Measurements from ENCODE around the gene PCSK2. TPM values are rescaled to one million over a fixed set of nuclear protein-coding genes. Genes with fewer than 3 reads are reported as not detected.

Gene PCSK2, protein sequence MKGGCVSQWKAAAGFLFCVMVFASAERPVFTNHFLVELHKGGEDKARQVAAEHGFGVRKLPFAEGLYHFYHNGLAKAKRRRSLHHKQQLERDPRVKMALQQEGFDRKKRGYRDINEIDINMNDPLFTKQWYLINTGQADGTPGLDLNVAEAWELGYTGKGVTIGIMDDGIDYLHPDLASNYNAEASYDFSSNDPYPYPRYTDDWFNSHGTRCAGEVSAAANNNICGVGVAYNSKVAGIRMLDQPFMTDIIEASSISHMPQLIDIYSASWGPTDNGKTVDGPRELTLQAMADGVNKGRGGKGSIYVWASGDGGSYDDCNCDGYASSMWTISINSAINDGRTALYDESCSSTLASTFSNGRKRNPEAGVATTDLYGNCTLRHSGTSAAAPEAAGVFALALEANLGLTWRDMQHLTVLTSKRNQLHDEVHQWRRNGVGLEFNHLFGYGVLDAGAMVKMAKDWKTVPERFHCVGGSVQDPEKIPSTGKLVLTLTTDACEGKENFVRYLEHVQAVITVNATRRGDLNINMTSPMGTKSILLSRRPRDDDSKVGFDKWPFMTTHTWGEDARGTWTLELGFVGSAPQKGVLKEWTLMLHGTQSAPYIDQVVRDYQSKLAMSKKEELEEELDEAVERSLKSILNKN
- polyA plus RNA-seq (27.9 and 29.8 TPM in 2 replicates), polyA minus RNA-seq (44.6 and 50.2 TPM in 2 replicates)

DNA sequence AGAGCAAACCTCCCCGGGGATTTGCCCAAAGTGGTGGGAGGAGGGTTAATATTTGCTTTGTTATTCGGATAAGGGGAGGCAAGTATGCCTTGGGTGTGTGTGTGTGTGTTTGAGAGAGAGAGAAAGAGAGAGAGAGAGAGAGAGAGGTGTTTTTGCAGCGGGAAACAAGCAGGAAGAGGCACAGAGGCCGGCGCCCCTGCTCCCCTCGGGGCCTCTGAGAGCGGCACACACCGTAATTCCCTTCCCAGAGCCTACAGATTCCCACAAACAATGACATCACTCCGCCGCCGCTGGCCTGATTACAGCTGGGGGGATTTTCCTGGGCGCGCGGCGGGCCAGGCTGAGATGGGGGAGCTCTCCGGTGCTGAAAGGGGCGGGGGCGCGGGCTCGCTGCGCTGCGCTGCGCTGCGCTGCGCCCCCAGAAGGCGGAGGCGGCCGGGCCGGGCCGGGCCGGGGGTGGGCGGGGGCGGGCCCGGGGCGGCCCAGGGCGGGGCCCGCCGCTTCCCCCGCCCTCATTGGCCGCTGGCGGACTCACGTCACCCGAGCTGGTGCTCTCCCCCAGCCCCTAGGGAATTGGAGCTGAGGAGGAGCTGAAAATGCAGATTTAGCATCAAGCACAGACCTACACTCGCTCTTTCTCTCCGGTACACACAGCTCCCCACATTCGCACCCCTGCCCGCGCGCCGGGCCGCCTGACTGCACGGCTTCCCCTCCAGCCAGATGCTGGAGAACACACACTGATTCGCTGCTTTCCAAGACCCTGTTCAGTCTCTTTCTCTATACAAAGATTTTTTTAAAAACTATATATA, at the start of gene PCSK2:
Gene PCSK2 (plus strand): TSS at position 631 of the 809 bp plus-strand sequence. CDS start 266 bp downstream, outside the sequence.
- Histone ChIP-seq H3K9me3 (ENCODE audit: low read length) (no peaks in the 10 kb centered on the region), H4K20me1 (ENCODE audit: insufficient read depth) (no peaks in the 10 kb centered on the region), H2AFZ (ENCODE audit: low read depth, low read length) (peak within 1 kb of the TSS; percentile 73), H3K36me3 (ENCODE audit: insufficient read depth, low read length) (no peaks in the 10 kb centered on the region), H3K4me3 (ENCODE audit: low read length) (peak within 1 kb of the TSS; percentile 78), H3K9me2 (ENCODE audit: insufficient read depth, low read length) (no peaks in the 10 kb centered on the region), H3K9ac (ENCODE audit: low read length) (peak within 1 kb of the TSS; percentile 94), H3K4me2 (ENCODE audit: low read length) (peak within 1 kb of the TSS; percentile 71), H3K79me2 (replicated peaks; ENCODE audit: insufficient read depth, low read length) (peaks cover 31% of the 10 kb centered on the region), H3K27me3 (ENCODE audit: insufficient read depth, low read depth, low read length) (peaks cover 22% of the 10 kb centered on the region), H3F3A (ENCODE audit: insufficient read depth, low read length, poor library complexity, severe bottlenecking) (no peaks in the 10 kb centered on the region), H3K27ac (ENCODE audit: low read length) (peak within 1 kb of the TSS; percentile 91)
- TF ChIP-seq, protein P1, sequence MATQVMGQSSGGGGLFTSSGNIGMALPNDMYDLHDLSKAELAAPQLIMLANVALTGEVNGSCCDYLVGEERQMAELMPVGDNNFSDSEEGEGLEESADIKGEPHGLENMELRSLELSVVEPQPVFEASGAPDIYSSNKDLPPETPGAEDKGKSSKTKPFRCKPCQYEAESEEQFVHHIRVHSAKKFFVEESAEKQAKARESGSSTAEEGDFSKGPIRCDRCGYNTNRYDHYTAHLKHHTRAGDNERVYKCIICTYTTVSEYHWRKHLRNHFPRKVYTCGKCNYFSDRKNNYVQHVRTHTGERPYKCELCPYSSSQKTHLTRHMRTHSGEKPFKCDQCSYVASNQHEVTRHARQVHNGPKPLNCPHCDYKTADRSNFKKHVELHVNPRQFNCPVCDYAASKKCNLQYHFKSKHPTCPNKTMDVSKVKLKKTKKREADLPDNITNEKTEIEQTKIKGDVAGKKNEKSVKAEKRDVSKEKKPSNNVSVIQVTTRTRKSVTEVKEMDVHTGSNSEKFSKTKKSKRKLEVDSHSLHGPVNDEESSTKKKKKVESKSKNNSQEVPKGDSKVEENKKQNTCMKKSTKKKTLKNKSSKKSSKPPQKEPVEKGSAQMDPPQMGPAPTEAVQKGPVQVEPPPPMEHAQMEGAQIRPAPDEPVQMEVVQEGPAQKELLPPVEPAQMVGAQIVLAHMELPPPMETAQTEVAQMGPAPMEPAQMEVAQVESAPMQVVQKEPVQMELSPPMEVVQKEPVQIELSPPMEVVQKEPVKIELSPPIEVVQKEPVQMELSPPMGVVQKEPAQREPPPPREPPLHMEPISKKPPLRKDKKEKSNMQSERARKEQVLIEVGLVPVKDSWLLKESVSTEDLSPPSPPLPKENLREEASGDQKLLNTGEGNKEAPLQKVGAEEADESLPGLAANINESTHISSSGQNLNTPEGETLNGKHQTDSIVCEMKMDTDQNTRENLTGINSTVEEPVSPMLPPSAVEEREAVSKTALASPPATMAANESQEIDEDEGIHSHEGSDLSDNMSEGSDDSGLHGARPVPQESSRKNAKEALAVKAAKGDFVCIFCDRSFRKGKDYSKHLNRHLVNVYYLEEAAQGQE (IDR thresholded peaks at IDR 0.05; ENCODE audit: borderline replicate concordance): peak; percentile 97
- TF ChIP-seq POLR2AphosphoS5 (IDR thresholded peaks at IDR 0.05) (peak; percentile 84), RAD21 (conservative IDR thresholded peaks at IDR 0.05) (peak; percentile 43), EP300 (conservative IDR thresholded peaks at IDR 0.05; ENCODE audit: poor library complexity, severe bottlenecking) (peak; percentile 70), SMC3 (conservative IDR thresholded peaks at IDR 0.05; ENCODE audit: poor library complexity) (peak; percentile 32), MXI1 (conservative IDR thresholded peaks at IDR 0.05; ENCODE audit: poor library complexity, severe bottlenecking) (no peak), TAF1 (IDR thresholded peaks at IDR 0.05; ENCODE audit: low read depth) (peak; percentile 82), EZH2 (IDR thresholded peaks at IDR 0.05; ENCODE audit: borderline replicate concordance, insufficient read depth, low read length, poor library complexity, severe bottlenecking) (no peak)
- TF ChIP-seq, protein P2, sequence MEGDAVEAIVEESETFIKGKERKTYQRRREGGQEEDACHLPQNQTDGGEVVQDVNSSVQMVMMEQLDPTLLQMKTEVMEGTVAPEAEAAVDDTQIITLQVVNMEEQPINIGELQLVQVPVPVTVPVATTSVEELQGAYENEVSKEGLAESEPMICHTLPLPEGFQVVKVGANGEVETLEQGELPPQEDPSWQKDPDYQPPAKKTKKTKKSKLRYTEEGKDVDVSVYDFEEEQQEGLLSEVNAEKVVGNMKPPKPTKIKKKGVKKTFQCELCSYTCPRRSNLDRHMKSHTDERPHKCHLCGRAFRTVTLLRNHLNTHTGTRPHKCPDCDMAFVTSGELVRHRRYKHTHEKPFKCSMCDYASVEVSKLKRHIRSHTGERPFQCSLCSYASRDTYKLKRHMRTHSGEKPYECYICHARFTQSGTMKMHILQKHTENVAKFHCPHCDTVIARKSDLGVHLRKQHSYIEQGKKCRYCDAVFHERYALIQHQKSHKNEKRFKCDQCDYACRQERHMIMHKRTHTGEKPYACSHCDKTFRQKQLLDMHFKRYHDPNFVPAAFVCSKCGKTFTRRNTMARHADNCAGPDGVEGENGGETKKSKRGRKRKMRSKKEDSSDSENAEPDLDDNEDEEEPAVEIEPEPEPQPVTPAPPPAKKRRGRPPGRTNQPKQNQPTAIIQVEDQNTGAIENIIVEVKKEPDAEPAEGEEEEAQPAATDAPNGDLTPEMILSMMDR (IDR thresholded peaks at IDR 0.05; ENCODE audit: poor library complexity, severe bottlenecking): peak; percentile 38

DNA sequence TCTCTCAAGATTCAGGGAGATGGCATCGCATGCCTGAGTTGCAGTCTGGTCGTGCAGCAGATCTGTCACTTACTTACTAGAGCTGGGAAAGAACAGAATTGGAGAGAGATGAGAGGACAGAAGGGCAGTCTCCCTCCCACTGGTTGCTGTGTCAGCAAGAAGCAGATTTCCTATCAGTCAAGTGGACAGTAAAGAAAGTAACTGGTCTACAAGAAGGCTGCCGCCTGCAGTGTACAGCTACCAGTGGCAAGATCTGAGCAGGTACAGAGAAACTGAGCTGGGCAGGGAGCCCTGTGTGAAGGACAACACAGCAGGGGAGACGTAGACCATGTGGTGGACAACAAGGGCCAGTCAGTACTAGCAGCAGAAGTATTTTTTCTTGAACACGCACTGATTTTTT, 49.5 kb upstream of the PCSK2 start:
- Histone ChIP-seq H2AFZ (ENCODE audit: low read depth, low read length) (no peak overlapping the region), H3K9me2 (ENCODE audit: insufficient read depth, low read length) (no peaks in the 10 kb centered on the region), H3K27ac (ENCODE audit: low read length) (no peak overlapping the region), H3K4me2 (ENCODE audit: low read length) (no peak overlapping the region), H3K9ac (ENCODE audit: low read length) (no peak overlapping the region), H3K79me2 (replicated peaks; ENCODE audit: insufficient read depth, low read length) (no peaks in the 10 kb centered on the region), H4K20me1 (ENCODE audit: insufficient read depth) (no peaks in the 10 kb centered on the region), H3K36me3 (ENCODE audit: insufficient read depth, low read length) (no peaks in the 10 kb centered on the region), H3K9me3 (ENCODE audit: low read length) (no peaks in the 10 kb centered on the region), H3K27me3 (ENCODE audit: insufficient read depth, low read depth, low read length) (no peaks in the 10 kb centered on the region), H3F3A (ENCODE audit: insufficient read depth, low read length, poor library complexity, severe bottlenecking) (no peaks in the 10 kb centered on the region), H3K4me3 (ENCODE audit: low read length) (no peak overlapping the region)
- TF ChIP-seq, protein P1 (IDR thresholded peaks at IDR 0.05; ENCODE audit: borderline replicate concordance): no peak
- TF ChIP-seq EZH2 (IDR thresholded peaks at IDR 0.05; ENCODE audit: borderline replicate concordance, insufficient read depth, low read length, poor library complexity, severe bottlenecking) (no peak), TAF1 (IDR thresholded peaks at IDR 0.05; ENCODE audit: low read depth) (no peak), MXI1 (conservative IDR thresholded peaks at IDR 0.05; ENCODE audit: poor library complexity, severe bottlenecking) (no peak), POLR2AphosphoS5 (IDR thresholded peaks at IDR 0.05) (no peak)
- TF ChIP-seq, protein P2 (IDR thresholded peaks at IDR 0.05; ENCODE audit: poor library complexity, severe bottlenecking): no peak
